Fibroblast of mammary gland (primary cell): ENCODE measurements around the gene P2RY6.

Experiments used
- DNase-seq: peaks from one replicate; pipeline ENCODE4 v3.0.0-alpha.2; 2010; ENCODE audit warnings: low read depth
- H3K4me3 ChIP-seq: 2 replicates; pipeline ENCODE4 v1.5.1; 2011; ENCODE audit warnings: low read depth, mild to moderate bottlenecking, low read length, moderate library complexity; ENCODE audit not compliant: control insufficient read depth
- CTCF ChIP-seq: conservative IDR thresholded peaks from 2 replicates; pipeline ENCODE4 v1.5.1; 2011; ENCODE audit warnings: low read depth, low read length, inconsistent platforms; ENCODE audit not compliant: control insufficient read depth, insufficient read depth

The P2RY6 gene

GRCh38 chr11:73324116-73324515 lies 52.0 kb downstream of the P2RY6 start:
- DNase-seq, result no peak
- TF ChIP-seq CTCF, result no peak
- no peak overlapping the region for H3K4me3 ChIP-seq

DNA sequence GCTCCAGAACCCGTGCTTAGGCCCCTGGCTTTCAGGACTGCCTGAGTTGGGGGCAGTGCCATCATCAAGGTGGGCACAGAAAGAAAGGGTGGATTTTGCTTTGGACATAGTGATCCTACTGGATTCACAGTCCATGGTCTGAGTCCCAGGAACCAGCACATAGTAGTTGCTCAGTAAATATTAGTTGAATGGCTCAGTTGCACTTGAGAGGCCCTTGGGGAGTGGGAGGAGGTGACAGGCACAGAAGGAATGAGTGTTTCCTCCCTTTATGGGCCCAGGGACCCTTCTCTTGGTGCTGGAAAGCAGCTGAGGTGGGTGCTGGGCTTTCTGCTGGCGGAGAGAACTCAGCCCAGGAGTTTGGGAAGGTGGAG lies 52.5 kb downstream of the P2RY6 start:
- TF ChIP-seq CTCF, result no peak
- no peak overlapping the region for H3K4me3 ChIP-seq
- DNase-seq, result no peak

- H3K4me3 ChIP-seq, result no peak overlapping the region
- no peak for TF ChIP-seq CTCF
- no peak for DNase-seq
Measured at GRCh38 chr11:73325036-73325981, 53.2 kb downstream of the P2RY6 start.

DNA sequence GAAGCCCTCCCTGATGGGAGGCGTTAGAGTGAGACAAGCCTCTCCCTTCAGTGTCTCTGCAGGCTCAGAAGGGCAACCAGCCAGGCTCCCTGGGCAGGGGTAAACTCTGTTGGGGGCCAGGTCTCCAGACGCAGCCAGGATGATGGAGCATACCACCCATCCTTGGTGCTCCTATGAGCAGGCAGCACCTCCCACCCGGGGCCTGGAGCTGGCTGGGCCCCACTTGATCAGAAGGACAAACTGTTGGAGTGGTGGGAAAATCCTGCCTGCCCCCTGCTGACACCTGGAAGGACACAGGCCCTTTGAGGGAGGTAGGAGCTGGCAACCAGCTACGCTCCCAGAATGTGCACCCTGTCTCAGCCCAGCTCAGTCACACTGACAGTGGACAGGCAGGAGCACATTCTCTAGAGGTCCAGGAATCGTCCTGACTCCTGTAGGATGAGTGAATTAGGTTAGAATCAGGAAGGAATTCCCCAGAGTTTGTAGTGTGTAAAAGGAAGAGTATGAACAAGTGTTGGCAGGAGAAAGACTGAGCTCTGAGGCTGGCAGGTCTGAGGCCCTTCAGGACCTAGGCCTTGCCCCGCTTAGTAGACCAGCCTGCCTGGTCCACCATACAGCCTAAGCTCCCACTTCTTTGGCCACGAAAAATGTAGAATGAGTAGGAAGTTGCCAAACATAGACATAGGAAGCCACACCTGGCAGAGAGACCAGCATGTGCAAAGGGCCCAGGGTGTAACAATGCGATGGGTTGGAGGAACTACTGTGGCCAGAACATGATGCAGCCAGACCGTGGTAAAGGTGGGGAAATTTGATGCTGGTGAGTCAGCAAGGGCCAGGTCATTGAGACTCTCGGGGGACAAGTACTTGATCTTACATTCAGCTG lies 55.0 kb downstream of the P2RY6 start:
- no peak for TF ChIP-seq CTCF
- H3K4me3 ChIP-seq, result no peak overlapping the region
- peak; percentile 84 for DNase-seq

DNA sequence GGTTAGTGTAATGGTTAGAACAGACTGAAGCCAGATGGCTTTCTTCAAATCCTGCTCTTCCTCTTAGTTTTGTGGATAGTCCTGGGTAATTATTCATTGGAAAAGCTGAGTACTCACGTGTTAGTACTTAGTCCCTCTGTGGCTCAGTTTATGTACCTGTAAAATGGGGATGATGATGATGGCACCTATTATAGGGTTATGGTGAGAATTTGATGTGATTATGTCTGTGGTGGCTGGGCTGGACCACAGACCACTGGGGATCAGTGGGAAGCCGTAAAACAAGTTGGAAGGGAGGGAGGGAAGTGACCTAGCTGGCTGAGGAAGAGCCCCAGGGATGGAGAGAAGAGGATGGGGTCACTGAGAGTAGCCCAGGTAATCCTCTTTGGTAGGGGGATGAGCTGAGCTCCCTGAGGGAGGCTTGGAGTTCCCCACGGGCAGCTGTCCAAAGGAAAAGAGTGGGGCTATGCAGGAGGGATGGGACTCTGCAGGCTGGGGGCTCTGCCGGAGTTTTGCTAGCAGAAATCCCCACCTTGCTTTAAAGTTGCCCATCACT lies 55.8 kb downstream of the P2RY6 start:
- no peak for TF ChIP-seq CTCF
- no peak overlapping the region for H3K4me3 ChIP-seq
- no peak for DNase-seq

GRCh38 chr11:73330569-73331093 lies 58.5 kb downstream of the P2RY6 start:
- H3K4me3 ChIP-seq, result no peak overlapping the region
- DNase-seq, result peak; percentile 58
- peak; percentile 62 for TF ChIP-seq CTCF
